Measurements from ENCODE around the gene IL23A. TPM values are rescaled to one million over a fixed set of nuclear protein-coding genes. Genes with fewer than 3 reads are reported as not detected.
"Not testable (repeated sequence)": the region's sequence is repeated elsewhere in the genome, so short reads cannot be mapped to it uniquely, and the experiment has no call there.

IL23A gene
- polyA plus RNA-seq, 3 donors = 0.62 to 3.1 TPM; not detected in 1

GRCh38 chr12:56321027-56321426 is 17.7 kb upstream of the IL23A start:
- WGBS, 3 donors = 70 to 100% (median 77%) methylated on average over 2 of the region's 2 CpGs
- no peak overlapping the region for H3K27ac ChIP-seq (ENCODE audit: low read depth, low read length)

- not testable (repeated sequence) for H3K27ac ChIP-seq (ENCODE audit: low read depth, low read length)
- 87 to 98% (median 87%) methylated on average over 8 of the region's 8 CpGs for WGBS, 3 donors
Measured at GRCh38 chr12:56321610-56322009, 17.1 kb upstream of the IL23A start.

- 91 to 94% (median 94%) methylated on average over 6 of the region's 6 CpGs for WGBS, 3 donors
- no peak overlapping the region for H3K27ac ChIP-seq (ENCODE audit: low read depth, low read length)
Measured at GRCh38 chr12:56324206-56324605, 14.5 kb upstream of the IL23A start.

- no peak overlapping the region for H3K27ac ChIP-seq (ENCODE audit: low read depth, low read length)
- WGBS, 3 donors = 95 to 96% (median 95%) methylated on average over 8 of the region's 8 CpGs
Measured at GRCh38 chr12:56326126-56326525, 12.6 kb upstream of the IL23A start.

GRCh38 chr12:56326533-56326932 is 12.2 kb upstream of the IL23A start:
- no peak overlapping the region for H3K27ac ChIP-seq (ENCODE audit: low read depth, low read length)
- WGBS, 3 donors = 73 to 81% (median 75%) methylated on average over 6 of the region's 6 CpGs

GRCh38 chr12:56330936-56331490 is 7.7 kb upstream of the IL23A start:
- WGBS, 3 donors = 89 to 95% (median 94%) methylated on average over 7 of the region's 7 CpGs
- no peak overlapping the region for H3K27ac ChIP-seq (ENCODE audit: low read depth, low read length)

GRCh38 chr12:56332512-56333196 is 6.0 kb upstream of the IL23A start:
- WGBS, 3 donors = 91 to 96% (median 95%) methylated on average over 11 of the region's 11 CpGs
- H3K27ac ChIP-seq (ENCODE audit: low read depth, low read length) = no peak overlapping the region

- WGBS, 3 donors = 17 to 23% (median 19%) methylated on average over 8 of the region's 8 CpGs
- peak overlapping the region; percentile 94 for H3K27ac ChIP-seq (ENCODE audit: low read depth, low read length)
Measured at GRCh38 chr12:56333197-56333678, 5.4 kb upstream of the IL23A start.

GRCh38 chr12:56333679-56334489 is 4.8 kb upstream of the IL23A start, which contains the start of gene PAN2:
PAN2 (minus strand) TSS chr12:56334000; CDS start chr12:56333094, 906 bp downstream.
- 0 to 1% (median 0%) methylated on average over 45 of the region's 45 CpGs for WGBS, 3 donors
- H3K27ac ChIP-seq (ENCODE audit: low read depth, low read length) = peak within 1 kb of the TSS; percentile 94

- WGBS, 3 donors = 1 to 6% (median 5%) methylated on average over 6 of the region's 6 CpGs
Measured at GRCh38 chr12:56334490-56334793, 4.2 kb upstream of the IL23A start.

GRCh38 chr12:56335527-56335926 is 3.2 kb upstream of the IL23A start:
- 93 to 100% (median 96%) methylated on average over 7 to 8 of the region's 8 CpGs for WGBS, 3 donors
- not testable (repeated sequence) for H3K27ac ChIP-seq (ENCODE audit: low read depth, low read length)

More at GRCh38 chr12:56334490-56334793, 4.2 kb upstream of the IL23A start:
- H3K27ac ChIP-seq (ENCODE audit: low read depth, low read length) = no peak overlapping the region

- H3K27ac ChIP-seq (ENCODE audit: low read depth, low read length) = no peak overlapping the region
- 79 to 90% (median 79%) methylated on average over 9 of the region's 9 CpGs for WGBS, 3 donors
Measured at GRCh38 chr12:56336361-56337167, 2.1 kb upstream of the IL23A start.

GRCh38 chr12:56337753-56338251 is 882 bp upstream of the IL23A start:
- 67 to 87% (median 72%) methylated on average over 8 of the region's 8 CpGs for WGBS, 3 donors

GRCh38 chr12:56339158-56339422 is 406 bp downstream of the IL23A start:
- WGBS, 3 donors = 75 to 88% (median 83%) methylated on average over 1 of the region's 1 CpG
- no peak overlapping the region for H3K27ac ChIP-seq (ENCODE audit: low read depth, low read length)

More at GRCh38 chr12:56337753-56338251, 882 bp upstream of the IL23A start:
- H3K27ac ChIP-seq (ENCODE audit: low read depth, low read length) = no peak overlapping the region

- H3K27ac ChIP-seq (ENCODE audit: low read depth, low read length) = no peak overlapping the region
- WGBS, 3 donors = 17 to 35% (median 24%) methylated on average over 1 of the region's 1 CpG
Measured at GRCh38 chr12:56341616-56342015, 2.9 kb downstream of the IL23A start.

GRCh38 chr12:56342290-56342689 is 3.6 kb downstream of the IL23A start:
- WGBS, 3 donors = 99 to 100% (median 100%) methylated on average over 2 of the region's 2 CpGs
- not testable (repeated sequence) for H3K27ac ChIP-seq (ENCODE audit: low read depth, low read length)

- WGBS, 3 donors = 72 to 85% (median 84%) methylated on average over 7 of the region's 7 CpGs
- H3K27ac ChIP-seq (ENCODE audit: low read depth, low read length) = no peak overlapping the region
Measured at GRCh38 chr12:56346675-56347074, 8.0 kb downstream of the IL23A start.

GRCh38 chr12:56347255-56347654 is 8.6 kb downstream of the IL23A start:
- H3K27ac ChIP-seq (ENCODE audit: low read depth, low read length) = not testable (repeated sequence)
- WGBS, 3 donors = 92 to 94% (median 94%) methylated on average over 9 of the region's 9 CpGs

Data from adipose tissue (tissue), 3 donors.